GM18505 (cell line): ENCODE results near the gene PRKN.

ENCODE experiments used
- ATAC-seq: cut with Tn5 transposase; IDR thresholded peaks from one replicate; pipeline ENCODE4 v1.9.1; 2021; ENCODE audit not compliant: unreplicated experiment
- POLR2A ChIP-seq: IDR thresholded peaks from 4 replicates; pipeline ENCODE4 v1.6.1; 2011; ENCODE audit warnings: borderline replicate concordance; ENCODE audit not compliant: insufficient read depth, insufficient read length; ENCODE audit errors: extremely low read depth

The PRKN gene

GRCh38 chr6:161369339-161369738, 1358.2 kb downstream of the PRKN start:
- TF ChIP-seq POLR2A = no peak
- no peak for ATAC-seq

DNA sequence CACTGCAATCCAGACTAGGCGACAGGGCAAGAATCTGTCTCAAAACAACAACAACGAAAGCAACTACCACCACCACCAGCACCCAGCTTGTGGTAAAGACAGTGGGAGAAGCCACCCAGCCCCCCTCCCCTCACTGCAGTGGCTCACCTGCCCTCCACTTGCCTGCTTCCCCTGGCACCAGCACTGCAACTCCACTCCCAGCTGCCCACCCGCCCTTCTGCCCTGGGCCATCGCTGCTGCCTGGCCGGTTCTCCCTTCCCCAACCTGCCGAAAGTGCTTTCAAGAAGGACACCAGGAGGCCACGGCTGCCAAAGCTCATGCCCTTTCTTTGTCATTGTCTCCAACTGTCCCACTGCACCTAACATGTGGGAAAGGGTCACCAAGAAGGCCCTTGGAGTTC, 1359.1 kb downstream of the PRKN start:
- no peak for TF ChIP-seq POLR2A
- ATAC-seq = no peak

DNA sequence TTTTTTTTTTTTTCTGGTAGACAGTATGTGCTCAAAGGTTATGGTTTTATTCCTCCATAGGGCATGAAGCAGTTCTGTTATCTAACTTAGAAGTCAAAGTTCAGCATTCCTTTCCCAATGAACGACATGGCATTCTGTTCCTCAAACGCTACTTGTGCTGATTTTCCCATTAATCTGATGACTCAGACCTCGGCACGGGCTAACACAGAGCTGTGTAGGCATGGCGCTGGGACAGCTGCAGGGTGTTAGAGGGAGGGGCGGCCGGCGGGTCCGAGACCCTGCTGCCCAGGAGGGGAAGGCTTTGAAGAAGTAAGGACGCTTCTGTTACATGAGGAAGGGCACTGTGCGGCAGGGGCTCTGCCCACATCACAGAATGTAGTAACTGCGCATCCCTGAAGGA, 1360.1 kb downstream of the PRKN start:
- TF ChIP-seq POLR2A = no peak
- ATAC-seq = no peak

DNA sequence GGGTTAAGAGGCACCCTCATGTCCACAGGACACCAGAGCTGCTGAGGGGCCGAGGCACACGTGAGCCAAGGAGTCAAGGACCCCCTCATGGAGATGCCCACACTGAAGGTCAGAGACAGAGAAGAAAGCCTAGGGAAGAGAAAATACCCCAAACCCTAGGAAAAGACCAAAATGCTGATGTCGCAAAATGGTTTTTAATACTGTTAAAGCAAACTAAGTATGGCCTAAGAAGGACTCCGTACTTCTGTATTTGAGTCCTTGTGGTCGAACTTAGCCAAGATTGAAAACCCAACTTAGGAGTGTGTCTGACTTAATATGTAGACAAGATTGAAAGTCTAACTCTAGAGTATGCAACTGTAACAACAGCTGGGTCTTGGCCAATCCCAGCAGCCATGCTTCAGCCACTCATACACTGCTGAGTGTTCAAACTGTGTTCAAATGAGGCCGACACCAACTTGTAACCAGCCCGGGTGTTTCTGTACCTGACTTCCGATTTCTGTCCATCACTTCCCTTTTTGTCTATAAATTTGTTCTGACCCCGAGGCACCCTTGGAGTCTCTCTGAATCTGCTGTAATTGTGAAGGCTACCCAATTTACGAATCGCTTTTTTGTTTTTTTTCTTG, 1361.2 kb downstream of the PRKN start:
- TF ChIP-seq POLR2A = no peak
- no peak for ATAC-seq

GRCh38 chr6:161365633-161366032, 1361.9 kb downstream of the PRKN start:
- no peak for TF ChIP-seq POLR2A
- ATAC-seq = no peak

- no peak for TF ChIP-seq POLR2A
- ATAC-seq = no peak
Measured at GRCh38 chr6:161363286-161363685, 1364.3 kb downstream of the PRKN start.

GRCh38 chr6:161362266-161362665, 1365.3 kb downstream of the PRKN start:
- TF ChIP-seq POLR2A = no peak
- ATAC-seq = no peak

GRCh38 chr6:161361529-161361928, 1366.0 kb downstream of the PRKN start:
- no peak for ATAC-seq
- no peak for TF ChIP-seq POLR2A

DNA sequence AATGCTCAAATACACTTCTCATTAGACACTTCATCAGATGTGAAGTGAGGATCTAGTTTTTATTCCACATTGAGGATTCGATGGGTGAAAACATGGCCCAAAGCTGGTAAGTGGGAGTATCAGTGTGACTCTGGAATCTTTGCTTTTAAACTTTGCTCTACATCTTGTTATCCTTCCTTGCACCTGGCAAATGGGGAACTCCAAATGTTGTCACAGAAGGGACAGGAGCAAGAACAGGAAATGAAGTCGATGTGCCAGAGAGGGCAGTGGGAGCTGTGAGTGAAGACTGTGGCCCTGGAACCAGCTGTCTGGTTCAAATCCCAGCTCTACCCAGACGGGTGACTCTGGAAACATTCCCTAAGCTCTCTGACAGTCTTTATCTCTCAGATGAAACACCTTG, 1367.0 kb downstream of the PRKN start:
- ATAC-seq = no peak
- TF ChIP-seq POLR2A = no peak

DNA sequence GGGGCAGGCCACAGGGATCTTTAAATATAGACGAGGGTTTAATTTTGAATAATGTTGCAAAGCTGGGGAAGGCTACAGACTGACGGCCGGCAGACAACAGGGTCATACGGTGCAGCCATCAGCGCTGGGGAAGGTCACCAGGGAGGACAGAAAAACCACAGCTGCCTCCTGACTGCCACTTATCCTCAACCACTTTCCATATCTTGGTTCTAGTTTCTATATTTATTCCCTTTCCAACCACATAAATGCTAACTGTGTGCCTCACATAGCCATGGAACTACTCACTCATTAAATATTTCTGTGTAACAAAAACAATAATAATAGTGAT, 1368.0 kb downstream of the PRKN start:
- ATAC-seq = no peak
- no peak for TF ChIP-seq POLR2A

GRCh38 chr6:161356167-161356854, 1371.3 kb downstream of the PRKN start:
- no peak for TF ChIP-seq POLR2A
- no peak for ATAC-seq

- no peak for TF ChIP-seq POLR2A
Measured at GRCh38 chr6:161355696-161356095, 1371.9 kb downstream of the PRKN start.

DNA sequence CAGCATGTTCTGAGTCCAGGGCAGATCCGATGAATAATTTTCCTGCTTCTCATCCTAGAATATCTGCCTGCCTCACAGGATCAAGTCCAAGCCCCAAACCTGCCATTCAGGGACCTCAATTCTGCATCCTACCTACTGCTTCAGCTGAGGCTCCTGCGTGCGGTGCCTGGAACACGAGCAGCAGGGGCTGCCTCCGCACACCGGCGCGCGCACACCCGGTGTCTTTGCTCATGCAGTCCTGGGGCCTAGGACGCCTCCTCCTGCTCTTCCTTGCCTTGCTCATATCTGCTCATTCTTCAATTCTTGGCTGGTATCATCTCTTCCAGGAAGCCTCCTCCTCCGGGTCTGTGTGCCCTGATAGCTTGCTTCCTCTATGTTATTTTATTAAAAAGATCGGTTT, 1372.6 kb downstream of the PRKN start:
- no peak for ATAC-seq
- TF ChIP-seq POLR2A = no peak

More at GRCh38 chr6:161355696-161356095, 1371.9 kb downstream of the PRKN start:
- ATAC-seq = no peak

DNA sequence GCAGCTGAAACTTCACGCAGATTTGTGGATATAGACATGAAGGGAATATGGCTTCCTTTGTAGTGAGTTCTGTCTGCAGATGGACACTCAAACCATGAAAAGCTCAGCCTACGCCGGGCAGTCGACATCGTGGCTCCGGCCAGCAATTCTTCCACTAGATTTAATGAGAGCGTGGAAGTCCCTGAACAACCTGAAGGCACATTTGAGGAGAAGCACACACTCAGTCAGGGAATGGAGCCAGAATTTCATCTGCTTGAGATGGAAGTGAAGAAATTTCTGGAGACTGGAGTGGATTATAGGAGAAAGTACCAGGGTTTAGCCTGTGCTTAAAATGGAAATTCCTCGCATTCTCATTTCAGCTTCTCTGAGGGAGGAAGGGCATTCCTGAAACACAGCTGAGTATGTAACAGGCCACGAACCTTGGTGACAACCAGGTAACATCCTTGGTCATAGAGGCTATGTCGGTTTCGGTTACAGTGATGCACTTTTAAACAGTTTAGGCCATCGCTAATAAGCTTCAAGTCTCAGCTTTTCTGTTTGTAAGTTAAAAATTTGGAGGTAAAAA, 1373.2 kb downstream of the PRKN start:
- no peak for TF ChIP-seq POLR2A
- no peak for ATAC-seq

GRCh38 chr6:161353208-161353613, 1374.4 kb downstream of the PRKN start:
- no peak for ATAC-seq
- TF ChIP-seq POLR2A = no peak

DNA sequence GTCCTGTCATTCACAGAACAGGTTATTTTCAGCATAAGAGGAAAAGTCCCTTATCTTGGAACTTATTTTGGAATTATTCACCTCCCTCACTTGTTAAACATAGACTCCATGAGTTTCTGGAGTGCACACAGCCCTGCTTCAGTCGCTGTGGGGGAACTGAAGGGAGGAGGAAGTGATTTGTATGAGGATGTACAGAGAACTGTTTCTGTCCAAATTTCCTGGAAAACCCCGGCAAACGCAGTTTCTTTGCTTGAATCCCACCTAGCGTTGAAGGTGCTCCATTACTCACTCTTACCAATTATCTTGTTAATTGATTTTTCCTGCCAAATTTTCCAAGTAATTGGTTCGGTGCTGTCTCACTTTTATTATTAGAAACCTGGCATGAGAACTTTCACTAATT, 1375.7 kb downstream of the PRKN start:
- no peak for ATAC-seq
- TF ChIP-seq POLR2A = no peak
